NCI-H128 (cell line): ENCODE data around the gene KRT32.

ENCODE experiments used
- DNase-seq: peaks from one replicate; lab custom pipeline; 2025; ENCODE audit not compliant: unreplicated experiment; lab: John Stamatoyannopoulos, UW

KRT32 gene

DNA sequence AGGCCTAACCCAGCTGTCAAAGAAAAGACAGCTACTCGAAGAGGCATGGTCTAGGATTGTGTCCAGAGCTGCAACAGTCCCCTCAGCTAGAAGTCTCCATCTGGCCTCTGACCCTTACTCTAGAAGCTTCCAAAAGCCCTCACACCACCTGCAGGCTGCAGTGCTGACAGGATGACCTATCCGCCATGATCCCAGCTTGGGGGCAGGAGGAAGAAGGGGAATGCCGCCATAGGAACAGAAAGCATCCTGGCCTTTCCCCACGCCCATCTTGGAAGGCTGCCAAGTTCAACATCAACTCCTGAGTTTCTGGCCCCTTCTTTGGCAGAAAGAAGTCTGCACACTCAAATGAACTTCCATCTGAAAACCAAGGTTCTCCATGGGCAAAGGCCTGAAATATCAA lies 25.6 kb upstream of the KRT32 start:
- no peak for DNase-seq

DNA sequence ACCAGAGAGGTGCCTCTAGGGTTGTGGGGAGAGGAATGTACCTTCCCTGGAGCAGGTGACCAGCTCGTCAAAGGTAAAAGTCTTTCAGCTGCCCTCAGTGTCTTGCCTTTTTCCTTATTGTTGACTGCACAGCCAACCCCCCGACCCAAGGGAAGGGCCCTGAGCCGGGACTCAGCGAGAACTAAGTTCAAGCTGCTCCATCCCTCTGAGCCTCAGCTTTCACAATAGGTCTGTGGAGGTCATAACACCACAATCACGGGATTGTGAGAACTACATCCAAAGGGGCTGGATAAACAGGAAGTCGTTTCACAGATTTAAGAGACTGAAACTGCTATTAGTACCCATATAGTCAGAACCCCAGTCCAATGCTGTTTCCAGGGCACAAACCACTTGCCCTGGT lies 25.2 kb upstream of the KRT32 start:
- no peak for DNase-seq

DNA sequence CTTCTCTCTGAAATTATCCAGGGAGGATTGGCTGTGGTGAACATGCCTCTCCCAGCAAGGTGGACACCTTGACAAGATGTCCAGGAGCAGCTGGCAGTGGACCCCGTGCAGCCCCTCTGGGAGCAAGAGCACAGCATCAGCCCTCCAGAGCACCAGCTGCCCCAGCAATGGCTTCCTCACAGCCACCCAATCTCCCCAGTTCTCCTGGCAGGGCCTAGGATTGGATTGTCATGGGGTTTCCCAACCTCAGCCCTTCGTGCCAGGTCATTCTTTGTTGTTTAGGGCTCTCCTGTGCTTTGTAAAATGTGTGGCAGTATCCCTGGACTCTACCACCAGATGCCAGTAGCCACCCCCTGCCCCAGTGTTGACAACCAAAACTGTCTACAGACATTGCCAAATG lies 24.3 kb upstream of the KRT32 start:
- no peak for DNase-seq

DNA sequence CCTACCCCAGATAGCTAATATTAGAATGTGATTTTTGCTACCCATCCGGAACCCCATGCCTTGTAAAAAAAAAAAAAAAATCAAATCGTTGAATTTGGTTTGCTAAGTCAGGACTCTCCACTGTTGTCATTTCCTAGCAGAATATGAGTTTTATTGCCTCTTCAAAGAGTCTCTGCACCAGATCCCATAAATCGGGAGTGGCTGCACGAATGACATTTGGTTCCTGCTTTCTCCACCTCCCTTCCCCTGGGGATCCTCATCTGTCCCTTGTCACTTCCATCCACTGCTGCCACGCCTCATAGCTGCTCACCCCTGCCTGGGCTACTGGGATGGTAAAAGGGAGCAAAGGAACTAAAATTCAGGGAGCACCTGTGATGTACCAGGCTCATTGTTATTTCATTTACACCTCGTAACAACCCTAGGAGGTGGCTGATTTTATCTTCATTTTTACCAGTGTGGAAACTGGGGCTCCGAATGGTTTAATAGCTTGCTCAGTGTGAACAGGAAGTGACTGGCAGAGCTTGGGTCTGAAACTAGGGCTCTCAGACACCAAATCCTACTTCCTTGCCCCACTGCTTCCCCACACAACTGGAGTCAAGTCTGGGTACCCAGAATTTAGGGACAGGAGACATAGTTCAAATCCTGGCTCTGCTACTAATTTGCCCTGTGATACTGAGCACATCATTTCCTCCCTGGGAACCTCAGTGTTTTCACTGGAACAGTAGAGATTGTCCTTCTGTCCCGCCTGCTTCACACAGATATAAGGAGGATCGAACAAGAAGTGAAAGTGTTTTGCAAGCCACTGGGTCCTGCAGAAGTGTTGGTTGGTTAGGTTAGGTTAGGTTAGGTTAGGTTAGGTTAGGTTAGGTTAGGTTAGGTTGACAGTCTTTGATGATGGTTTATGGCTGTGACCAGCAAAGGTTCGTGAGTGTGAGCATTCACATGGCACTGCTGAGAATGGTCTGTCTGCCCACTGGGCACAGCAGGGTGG lies 23.1 kb upstream of the KRT32 start:
- no peak for DNase-seq

DNA sequence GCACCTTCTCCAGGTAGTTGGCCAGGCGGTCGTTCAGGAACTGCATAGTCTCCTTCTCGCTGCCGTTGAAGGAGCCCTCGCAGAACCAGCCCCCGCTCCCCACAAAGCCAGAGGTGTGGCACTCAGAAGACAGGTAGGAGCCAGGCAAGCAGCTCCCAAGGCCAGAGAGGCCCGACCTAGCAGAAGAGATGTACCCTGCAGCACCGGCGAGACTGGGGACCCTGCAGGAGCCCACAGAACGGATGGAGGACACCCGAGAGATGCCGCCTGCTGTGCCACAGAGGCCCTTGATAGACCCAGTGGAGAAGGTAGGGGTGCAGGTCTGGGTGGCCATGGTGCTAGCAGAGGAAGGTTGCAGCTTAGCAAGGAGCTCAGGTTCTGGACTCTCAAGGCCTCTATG lies 22.3 kb upstream of the KRT32 start, which contains the start of gene KRT36:
KRT36 (minus strand) TSS at position 380 of the 400 bp plus-strand sequence; CDS start at position 334, 46 bp downstream.
- DNase-seq, result no peak

DNA sequence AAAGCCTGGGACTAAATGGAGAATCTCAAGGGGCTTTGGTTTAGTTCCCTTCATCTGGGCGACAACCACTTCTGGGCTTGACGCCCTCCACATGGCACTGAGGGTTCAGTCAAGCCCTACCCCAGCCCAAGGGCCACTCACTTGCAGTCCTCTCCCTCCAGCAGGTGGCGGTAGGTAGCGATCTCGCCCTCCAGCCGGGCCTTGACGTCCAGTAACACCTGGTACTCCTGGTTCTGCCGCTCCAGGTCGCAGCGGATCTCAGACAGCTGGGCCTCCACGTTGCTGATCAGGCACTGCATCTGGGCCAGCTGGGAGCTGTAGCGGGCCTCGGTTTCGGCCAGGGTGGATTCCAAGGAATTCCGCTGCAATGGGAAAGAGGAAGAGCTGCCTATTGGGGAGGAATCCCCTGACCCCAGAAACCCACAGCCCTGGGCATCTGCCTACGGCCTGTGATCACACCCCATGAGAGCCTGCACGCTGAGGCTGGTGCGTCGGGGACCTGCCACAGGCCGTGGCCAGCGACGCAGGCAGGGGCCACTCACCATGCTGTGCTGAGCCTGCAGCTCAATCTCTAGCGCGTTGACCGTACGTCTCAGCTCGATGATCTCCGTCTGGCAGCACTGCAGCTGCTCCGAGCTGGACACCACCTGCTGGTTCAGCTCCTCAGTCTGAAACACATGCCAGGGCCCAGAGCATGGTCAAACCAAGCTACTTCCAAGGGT lies 19.8 kb upstream of the KRT32 start:
- DNase-seq, result no peak

DNA sequence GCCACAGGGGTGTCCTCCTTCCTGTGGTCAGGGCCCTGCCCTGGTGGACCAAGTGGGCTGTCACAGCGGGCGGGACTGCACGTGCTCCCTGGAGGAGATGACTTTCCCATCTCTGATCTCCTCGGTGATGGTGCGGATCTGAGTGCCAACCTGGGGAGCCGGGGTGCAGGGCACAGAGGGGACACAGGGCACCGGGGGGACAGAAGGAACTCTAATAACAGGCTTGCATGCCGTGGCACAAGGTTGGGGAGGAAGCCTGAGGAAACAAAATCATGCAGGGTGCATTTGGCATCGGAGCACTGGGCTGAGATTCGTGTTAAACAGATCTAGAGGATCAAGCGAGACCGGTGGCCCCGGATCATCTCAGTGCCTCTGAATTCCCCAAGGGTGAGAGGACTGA lies 19.1 kb upstream of the KRT32 start:
- DNase-seq, result no peak

DNA sequence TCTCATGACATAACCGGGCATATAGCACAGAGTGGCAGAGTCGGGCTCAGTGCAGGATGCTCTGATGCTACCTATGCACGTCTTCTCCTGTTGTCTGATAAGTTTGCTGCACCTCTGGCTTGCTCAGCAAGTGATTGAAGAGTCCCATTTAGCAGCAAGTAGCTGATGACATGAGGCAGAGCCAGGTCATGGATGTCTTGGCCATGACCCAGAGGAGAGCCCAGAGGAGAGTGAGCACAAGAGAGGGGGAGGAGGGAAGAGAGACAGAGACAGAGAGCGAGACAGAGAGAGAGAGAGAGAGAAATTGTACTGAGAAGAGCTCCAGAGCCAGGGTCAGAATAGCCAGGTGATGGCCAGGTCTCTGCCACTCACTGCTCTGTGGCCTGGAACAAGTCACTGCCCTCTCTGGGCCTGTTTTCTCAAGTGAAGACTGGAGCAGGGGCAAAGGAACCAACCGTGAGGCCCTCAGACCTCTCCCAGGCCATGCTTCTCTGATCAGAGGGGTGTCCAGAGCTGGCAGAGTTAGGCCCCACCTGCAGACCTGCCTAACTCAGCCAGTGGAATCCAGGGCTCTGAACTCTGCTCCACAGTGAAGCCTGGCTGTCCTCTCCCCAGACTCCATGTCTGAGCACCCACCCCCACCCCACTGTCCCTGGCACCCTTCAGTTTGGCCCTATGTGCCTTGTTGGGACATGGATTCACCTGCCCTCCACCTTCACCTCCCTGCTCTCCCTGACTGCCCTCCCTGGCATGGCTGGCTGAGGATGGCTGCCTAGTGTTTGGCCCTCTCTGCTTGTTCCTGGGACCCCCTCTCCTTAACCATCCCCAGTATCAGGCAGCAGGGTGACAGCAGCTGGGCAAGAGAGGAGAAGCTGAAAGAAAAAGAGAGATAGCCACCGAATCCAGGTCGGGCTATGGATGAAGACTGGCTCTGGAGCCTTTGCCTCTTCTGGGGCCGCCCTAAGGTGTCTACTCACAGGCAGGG lies 18.0 kb upstream of the KRT32 start:
- DNase-seq, result no peak

DNA sequence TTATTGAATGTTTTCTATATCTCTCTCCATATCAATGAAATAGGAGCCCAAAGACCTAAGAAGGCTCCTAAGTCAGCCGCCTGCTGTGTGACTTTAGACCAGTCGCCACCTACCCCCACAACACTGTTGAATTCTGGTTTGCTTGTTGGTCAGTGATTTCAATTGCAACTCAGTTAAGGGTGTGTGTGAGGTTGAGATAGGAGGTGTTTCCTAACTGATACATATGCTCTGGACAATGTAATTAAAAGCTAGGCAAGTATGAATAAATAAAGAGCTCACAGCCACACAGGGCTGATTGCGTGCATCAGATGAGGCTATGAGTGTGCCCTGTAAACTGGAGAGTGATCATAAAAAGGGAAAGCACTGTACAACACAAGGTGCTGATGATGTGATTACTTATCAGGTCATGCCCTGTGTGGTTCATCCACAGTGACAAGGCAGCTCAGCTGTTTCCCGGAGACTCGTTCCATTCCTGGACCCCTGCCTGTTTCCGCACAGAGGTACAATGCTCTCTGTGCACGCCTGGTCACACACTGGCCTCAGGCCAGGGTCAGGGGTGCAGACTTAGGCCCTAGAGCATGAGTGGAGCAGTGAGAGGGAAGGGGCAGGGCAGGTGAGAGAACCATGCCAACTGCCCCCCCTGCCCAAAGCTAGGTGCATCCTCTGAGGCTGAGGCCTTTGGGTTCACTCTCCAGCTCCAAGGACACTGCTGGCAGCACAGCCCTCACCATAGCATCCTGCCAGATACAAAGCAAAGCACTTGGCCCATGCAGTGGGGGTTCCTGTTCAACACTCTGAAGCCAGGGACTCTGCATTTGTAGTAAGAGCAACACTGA lies 17.0 kb upstream of the KRT32 start:
- DNase-seq, result no peak

DNA sequence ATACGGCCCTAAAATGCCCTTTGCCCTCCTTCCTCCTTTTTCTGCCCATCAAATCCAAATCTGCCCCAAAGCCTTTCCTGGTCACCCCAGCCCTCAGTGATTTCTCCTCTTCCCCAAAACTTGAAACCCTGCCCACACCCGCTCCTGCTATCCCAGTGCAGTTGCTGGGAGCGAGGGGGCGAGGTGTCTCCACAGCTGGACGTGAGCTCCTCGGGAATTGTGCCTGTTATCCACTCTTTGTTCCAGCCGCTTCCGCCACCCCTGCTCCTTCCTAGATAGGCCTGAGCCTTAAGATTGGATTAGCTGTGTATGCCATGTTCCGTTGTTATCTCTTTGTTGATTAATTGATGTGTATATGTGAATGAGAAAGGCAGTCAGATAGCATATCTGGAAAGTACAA lies 16.3 kb upstream of the KRT32 start:
- DNase-seq, result no peak

DNA sequence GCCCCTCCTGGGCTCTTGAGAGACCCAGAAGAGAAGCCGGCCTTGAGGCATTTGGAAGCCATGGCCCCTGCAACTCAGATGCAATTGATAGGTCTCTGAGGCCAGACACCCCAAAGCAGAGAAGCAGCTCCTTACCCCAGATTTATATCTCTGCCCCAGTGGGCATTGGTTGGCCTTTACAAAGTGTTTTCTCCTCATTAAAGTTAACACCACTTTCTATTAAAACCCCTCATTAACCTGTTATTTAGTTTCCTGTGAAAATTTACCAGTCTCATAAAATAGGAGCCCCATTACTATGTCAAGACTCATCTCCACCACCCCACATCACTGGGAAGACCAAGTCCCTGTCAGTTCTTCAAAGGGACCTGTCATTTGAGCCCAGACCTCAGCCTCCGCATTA lies 13.8 kb upstream of the KRT32 start, which contains the start of gene KRT35:
KRT35 (minus strand) TSS at position 116 of the 400 bp plus-strand sequence; CDS start at position 62, 54 bp downstream.
- no peak for DNase-seq

DNA sequence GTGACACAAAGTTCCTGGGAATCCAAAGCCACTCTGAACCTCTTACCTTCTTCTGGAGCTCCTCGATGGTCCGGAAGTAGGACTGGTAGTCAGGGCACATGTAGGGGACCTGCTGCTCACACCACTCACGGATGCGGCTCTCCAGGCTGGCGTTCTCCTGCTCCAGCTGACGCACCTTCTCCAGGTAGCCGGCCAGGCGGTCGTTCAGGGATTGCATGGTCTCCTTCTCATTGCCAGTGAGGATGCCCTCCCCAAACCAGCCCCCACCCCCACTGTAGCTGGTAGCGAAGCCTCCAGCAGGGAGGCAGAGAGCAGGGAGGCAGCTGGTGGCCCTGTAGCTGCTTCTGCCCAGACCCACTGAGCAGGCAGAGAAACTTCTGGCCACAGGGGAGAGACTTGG lies 13.4 kb upstream of the KRT32 start:
- DNase-seq, result no peak

DNA sequence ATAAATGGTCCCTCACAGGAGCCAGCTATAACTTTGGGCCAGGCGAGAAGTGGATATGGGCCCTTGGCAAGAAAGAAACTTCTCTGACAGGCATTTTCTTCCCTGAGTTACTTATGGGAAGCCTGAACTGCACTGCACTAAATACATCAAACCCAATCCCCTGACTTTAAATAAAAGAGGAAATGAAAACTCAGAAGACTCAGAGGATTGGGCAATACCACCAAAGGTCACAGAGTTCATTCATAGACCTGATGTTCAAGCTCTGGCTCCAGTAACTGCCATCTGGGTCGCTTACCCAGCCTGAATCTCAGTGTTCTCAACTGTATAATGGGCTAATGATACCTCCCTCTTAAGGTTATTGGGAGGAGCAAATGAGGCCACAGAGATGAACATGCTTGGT lies 12.9 kb upstream of the KRT32 start:
- no peak for DNase-seq

DNA sequence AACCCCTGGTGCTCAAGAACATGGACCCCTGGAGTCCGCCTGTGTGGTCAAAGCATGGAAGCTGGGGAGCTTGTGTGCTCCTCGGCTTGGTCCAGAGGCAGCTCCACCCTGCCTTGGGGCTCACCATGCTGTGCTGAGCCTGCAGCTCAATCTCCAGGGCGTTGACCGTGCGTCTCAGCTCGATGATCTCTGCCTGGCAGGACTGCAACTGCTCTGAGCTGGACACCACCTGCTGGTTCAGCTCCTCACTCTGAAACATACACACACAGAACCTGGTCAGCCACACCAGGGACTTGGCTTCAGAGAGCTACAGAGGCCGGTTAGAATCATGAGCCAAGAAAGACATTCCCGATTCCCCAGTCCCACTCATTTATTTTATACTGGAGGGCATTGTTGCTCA lies 11.1 kb upstream of the KRT32 start:
- DNase-seq, result no peak

DNA sequence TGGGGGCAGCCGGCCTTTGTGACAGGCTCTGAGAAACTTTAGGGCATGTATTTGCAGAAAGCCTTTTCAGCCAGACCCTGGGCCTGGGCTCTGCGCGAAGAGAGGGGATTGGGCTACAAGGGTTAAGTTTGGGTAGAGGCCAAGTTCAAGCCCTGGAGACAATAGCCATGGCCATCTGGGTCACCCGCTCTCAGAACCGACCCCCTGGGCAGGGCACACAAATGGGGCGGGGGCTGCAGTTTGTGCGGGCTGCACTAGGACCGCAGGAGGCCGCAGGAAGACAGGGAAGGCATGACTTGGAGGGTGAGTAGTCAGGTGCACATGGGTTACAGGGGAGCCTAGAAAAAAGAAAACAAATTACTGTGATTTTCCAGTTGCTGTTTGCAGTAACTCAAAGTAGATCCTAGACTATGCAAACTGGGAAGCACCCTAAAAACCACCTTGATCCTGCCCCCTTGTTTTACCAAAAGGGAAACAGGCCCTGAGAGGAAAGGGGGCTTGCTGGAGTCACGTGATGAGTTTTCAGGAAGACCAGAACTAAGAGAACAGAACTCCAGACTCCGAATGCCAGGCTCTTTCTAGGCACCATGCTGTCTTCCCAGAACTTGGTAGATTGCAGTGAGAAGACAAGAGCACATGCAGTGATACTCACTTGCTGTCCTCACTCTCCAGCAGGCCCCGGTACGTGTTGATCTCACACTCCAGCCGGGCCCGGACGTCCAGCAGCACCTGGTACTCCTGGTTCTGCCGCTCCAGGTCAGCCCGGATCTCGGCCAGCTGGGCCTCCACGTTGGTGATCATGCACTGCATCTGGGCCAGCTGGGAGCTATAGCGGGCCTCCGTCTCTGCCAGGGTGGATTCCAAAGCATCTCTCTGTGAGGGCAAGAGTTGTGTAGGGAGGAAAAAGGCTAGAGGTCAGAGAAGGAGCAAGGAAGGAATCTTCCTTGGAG lies 10.0 kb upstream of the KRT32 start:
- DNase-seq, result no peak

DNA sequence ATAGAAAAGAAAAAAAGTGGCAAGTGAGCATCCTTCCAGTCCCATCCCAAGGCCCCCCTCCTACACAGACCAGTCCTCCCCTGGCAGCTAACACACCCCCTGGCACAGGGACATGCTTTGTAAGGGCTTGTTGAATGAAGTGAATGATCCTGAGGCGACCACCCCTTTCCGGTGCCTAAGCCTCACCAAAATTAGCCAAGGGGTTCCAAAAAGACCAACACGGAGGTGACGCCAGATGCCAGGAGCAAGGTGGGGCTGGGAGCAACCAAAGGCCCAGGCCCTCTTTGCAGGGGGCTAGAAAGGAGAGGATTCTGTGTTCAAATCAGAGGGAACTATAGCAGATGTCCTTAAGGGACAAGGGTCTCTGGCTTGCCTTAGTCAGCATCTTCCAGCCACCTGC lies 8.2 kb upstream of the KRT32 start:
- no peak for DNase-seq

DNA sequence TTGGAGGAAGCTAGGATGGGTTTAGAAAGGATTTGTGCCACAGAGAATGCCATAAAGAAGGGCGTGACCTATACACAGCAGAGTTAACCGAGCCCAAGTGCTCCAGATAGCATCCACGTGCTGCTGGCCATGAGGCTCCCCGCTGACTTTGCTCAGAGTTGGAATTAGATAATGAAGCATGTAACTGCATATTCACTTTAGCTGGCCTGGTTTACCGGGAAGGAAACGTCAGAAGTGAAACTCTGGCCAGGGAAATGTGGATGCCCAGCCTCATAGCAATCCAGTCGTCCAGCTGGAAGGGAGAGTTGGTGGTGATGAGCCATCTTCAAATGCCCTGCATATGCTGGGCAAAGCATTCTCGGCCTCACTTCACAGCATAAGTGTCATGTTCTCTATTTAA lies 7.7 kb upstream of the KRT32 start:
- no peak for DNase-seq

DNA sequence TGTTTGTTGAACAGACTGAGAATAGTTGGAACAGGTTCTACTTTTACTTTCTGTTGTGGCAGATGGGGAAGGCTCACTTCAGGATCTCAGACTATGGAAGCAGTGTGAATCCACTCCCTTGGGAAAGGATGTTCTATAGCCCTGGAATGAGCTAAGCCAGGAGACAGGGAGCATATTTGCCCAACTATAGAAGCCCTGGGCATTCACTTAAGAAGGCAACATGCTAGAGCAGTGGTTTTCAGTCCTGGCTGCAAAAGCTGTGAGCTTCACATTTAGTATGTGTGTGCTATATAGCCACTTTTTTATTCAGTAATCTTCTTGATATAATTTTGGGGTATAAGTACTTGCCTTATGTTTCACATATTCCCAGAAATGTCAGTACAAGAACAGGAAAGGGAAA lies 1.2 kb upstream of the KRT32 start:
- DNase-seq, result no peak

DNA sequence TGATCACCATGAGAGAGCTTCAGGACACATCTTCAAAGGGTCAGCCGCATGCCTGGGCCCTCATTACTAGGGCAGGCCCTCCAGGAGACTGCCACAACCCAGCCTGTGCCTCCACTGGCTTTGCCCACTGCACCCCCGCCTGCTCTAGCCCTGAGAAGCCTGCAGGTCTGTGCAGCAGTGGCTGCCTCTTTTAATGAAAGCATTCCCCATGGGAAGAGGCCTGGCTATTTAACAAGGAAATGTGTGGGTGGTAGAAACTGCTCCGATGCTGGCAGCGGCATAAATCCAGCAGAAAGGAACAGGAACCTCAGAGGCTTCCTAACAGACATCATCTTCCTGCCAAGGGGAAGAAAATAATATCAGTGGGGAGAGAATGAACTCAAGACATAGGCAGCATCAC lies 375 bp upstream of the KRT32 start:
- DNase-seq, result no peak
